DOHH2 (cell line): Measurements from ENCODE around the gene BOK.

Source experiments
- EZH2phosphoT487 ChIP-seq: fragments of 200-600 bp; sonication (generic); IDR thresholded peaks from 2 replicates; pipeline ENCODE4 v1.6.1; 2017; ENCODE audit warnings: borderline replicate concordance, mild to moderate bottlenecking, antibody characterized with exemption, low read length, moderate library complexity, mixed read lengths
- TF ChIP-seq, protein P1 (sequence below): fragments of 200-600 bp; sonication (generic); IDR thresholded peaks from one replicate; pipeline ENCODE4 v1.5.1; 2014; ENCODE audit warnings: antibody characterized with exemption, mild to moderate bottlenecking, low read depth, low read length; ENCODE audit not compliant: poor library complexity, severe bottlenecking

DNA sequence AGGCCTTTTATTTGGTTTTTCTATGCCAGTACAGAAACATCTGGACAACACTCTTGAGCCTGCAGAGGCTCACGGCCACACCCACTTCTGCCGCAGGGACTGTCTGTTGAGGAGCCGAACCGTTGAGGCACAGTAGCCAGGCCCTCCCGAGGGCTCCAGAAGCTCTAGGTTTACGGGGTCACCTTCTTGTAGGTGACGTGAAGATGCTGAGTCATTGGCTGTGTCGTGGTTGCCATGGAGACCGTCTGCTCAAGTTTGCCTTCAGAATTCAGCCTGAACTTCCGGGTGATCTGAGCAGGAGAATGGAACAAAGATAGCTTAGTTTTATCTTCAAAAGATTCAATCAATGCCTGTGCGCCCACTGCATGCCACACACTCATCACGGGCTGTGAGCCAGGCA lies 25.9 kb downstream of the BOK start:
- TF ChIP-seq, protein P1, sequence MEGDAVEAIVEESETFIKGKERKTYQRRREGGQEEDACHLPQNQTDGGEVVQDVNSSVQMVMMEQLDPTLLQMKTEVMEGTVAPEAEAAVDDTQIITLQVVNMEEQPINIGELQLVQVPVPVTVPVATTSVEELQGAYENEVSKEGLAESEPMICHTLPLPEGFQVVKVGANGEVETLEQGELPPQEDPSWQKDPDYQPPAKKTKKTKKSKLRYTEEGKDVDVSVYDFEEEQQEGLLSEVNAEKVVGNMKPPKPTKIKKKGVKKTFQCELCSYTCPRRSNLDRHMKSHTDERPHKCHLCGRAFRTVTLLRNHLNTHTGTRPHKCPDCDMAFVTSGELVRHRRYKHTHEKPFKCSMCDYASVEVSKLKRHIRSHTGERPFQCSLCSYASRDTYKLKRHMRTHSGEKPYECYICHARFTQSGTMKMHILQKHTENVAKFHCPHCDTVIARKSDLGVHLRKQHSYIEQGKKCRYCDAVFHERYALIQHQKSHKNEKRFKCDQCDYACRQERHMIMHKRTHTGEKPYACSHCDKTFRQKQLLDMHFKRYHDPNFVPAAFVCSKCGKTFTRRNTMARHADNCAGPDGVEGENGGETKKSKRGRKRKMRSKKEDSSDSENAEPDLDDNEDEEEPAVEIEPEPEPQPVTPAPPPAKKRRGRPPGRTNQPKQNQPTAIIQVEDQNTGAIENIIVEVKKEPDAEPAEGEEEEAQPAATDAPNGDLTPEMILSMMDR, result no peak
- no peak for TF ChIP-seq EZH2phosphoT487
